HG03460 (cell line): ENCODE results near the gene COL2A1.

Source experiments
- ATAC-seq: cut with Tn5 transposase; IDR thresholded peaks from one replicate; pipeline ENCODE4 v1.9.1; 2021; ENCODE audit not compliant: unreplicated experiment

The COL2A1 gene

GRCh38 chr12:47991106-47992061 is 12.9 kb downstream of the COL2A1 start:
- no peak for ATAC-seq

- ATAC-seq: peak; percentile 96
These were observed 13.7 kb downstream of the COL2A1 start for GRCh38 chr12:47990351-47991105.

- no peak for ATAC-seq
These were observed 14.6 kb downstream of the COL2A1 start for GRCh38 chr12:47989666-47990065.

- ATAC-seq: no peak
These were observed 15.3 kb downstream of the COL2A1 start for GRCh38 chr12:47989023-47989417.

- no peak for ATAC-seq
These were observed 15.9 kb downstream of the COL2A1 start for GRCh38 chr12:47988073-47989022.

GRCh38 chr12:47987411-47988072 is 16.7 kb downstream of the COL2A1 start:
- no peak for ATAC-seq

GRCh38 chr12:47986832-47987231 is 17.4 kb downstream of the COL2A1 start:
- no peak for ATAC-seq

- no peak for ATAC-seq
These were observed 18.0 kb downstream of the COL2A1 start for GRCh38 chr12:47986291-47986660.

GRCh38 chr12:47985596-47986290 is 18.5 kb downstream of the COL2A1 start:
- ATAC-seq: no peak

GRCh38 chr12:47984331-47984801 is 19.9 kb downstream of the COL2A1 start:
- no peak for ATAC-seq

- no peak for ATAC-seq
These were observed 20.6 kb downstream of the COL2A1 start for GRCh38 chr12:47983541-47984115.

- ATAC-seq: no peak
These were observed 21.5 kb downstream of the COL2A1 start for GRCh38 chr12:47982770-47983169.

GRCh38 chr12:47982311-47982710 is 22.0 kb downstream of the COL2A1 start:
- no peak for ATAC-seq

GRCh38 chr12:47981496-47982260 is 22.6 kb downstream of the COL2A1 start:
- ATAC-seq: no peak

- no peak for ATAC-seq
These were observed 23.3 kb downstream of the COL2A1 start for GRCh38 chr12:47980779-47981495.

- ATAC-seq: no peak
These were observed 24.1 kb downstream of the COL2A1 start for GRCh38 chr12:47980197-47980596.

- no peak for ATAC-seq
These were observed 24.6 kb downstream of the COL2A1 start for GRCh38 chr12:47979686-47980085.

- no peak for ATAC-seq
These were observed 25.1 kb downstream of the COL2A1 start for GRCh38 chr12:47979166-47979565.
